Activated CD8-positive, alpha-beta T cell treated with anti-CD3 and anti-CD28 coated beads for 36 hours (primary cell): ENCODE results near the gene TCF12. TPM values are rescaled to one million over a fixed set of nuclear protein-coding genes. Genes with fewer than 3 reads are reported as not detected.

Source experiments
- ATAC-seq: fragments of 200-7000 bp; cut with Tn5 transposase; one replicate; pipeline ENCODE4 v1.10.0; 2021; ENCODE audit warnings: mild to moderate bottlenecking, moderate library complexity
- CTCF ChIA-PET: fragments of 350-600 bp; sonication (Branson Sonifier 250); formaldehyde crosslinking; loops from one replicate; lab custom pipeline; 2021; ENCODE audit warnings: antibody characterized with exemption; lab: Charles Lee
- POLR2A ChIA-PET: fragments of 350-600 bp; sonication (Branson Sonifier 250); formaldehyde crosslinking; loops from one replicate; lab custom pipeline; 2021; ENCODE audit warnings: antibody characterized with exemption; lab: Charles Lee
- DNase-seq: peaks from one replicate; pipeline ENCODE4 v3.0.0-alpha.2; 2020
- H3K27ac Mint-ChIP-seq: one replicate; pipeline ENCODE4 v1.8.0; 2021; ENCODE audit warnings: mild to moderate bottlenecking, mixed read lengths
- H3K27me3 Mint-ChIP-seq: one replicate; pipeline ENCODE4 v1.8.0; 2021; ENCODE audit warnings: mixed read lengths
- H3K36me3 Mint-ChIP-seq: one replicate; pipeline ENCODE4 v1.8.0; 2021; ENCODE audit warnings: low read depth, mixed read lengths
- H3K4me1 Mint-ChIP-seq: one replicate; pipeline ENCODE4 v1.8.0; 2021; ENCODE audit warnings: low read depth, mixed read lengths
- H3K4me3 Mint-ChIP-seq: one replicate; pipeline ENCODE4 v1.8.0; 2021; ENCODE audit warnings: mild to moderate bottlenecking, moderate library complexity, mixed read lengths
- H3K9me3 Mint-ChIP-seq: one replicate; pipeline ENCODE4 v1.8.0; 2021; ENCODE audit warnings: mixed read lengths
- intact Hi-C: fragments of 100-400 bp; cut with micrococcal nuclease; formaldehyde crosslinking; loops from one replicate; pipeline ENCODE4 v1.10.0; 2022
- total RNA-seq, 2 experiments: library from RNA; stranded (reverse); gene quantifications; one replicate each; pipeline ENCODE4 v1.2.3, GENCODE V29; 2021
- TF ChIP-seq, protein P1 (sequence below): fragments of 200-600 bp; IDR thresholded peaks from one replicate; pipeline ENCODE4 v1.8.0; 2022; ENCODE audit warnings: antibody characterized with exemption, mild to moderate bottlenecking

TCF12 gene
- total RNA-seq, 2 experiments from 2014 or later: 60.5 to 67.4 TPM

DNA sequence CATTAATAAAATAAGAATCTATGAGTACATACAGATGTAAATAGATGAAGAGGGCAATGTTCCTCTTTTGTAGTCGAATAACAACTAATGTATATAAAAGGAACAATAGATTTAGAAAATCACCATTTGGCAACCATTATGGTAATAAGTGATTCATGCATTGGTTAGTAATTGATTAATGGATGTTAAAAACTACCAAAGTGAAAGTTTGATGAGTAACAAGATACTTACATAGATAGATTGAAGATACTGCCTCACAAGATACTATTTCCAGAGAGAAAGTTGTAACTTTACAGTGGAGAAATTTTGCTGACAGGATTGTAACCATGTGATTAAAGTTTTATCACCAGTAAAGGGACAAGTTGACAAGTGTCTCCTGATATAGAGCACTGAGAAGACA lies 55.0 kb downstream of the TCF12 start:
- POLR2A ChIA-PET: no interaction called here
- Mint-ChIP-seq H3K27ac (no peak overlapping the region), H3K4me1 (peaks cover 43% of the 10 kb centered on the region)

DNA sequence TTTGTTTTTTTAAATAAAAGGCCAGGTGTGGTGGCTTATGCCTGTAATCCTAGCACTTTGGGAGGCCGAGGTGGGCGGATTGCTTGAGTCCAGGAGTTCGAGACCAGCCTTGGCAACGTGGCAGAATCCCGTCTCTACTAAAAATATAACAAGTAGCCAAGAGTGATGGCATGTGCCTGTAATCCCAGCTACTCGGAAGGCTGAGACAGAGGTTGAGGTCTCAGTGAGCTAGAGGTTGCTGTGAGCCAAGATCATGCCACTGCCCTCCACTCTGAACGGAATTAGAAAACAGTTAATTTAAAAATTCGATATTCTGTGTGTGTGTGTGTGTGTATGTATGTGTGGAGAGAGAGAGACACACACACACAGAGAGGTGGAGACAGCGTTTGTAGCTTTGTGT lies 58.8 kb downstream of the TCF12 start:
- no peak for DNase-seq
- ATAC-seq: no peak
- Mint-ChIP-seq H3K27me3 (no peaks in the 10 kb centered on the region), H3K4me1 (peaks cover 46% of the 10 kb centered on the region), H3K9me3 (no peaks in the 10 kb centered on the region), H3K4me3 (no peak overlapping the region), H3K27ac (no peak overlapping the region), H3K36me3 (peaks cover 3% of the 10 kb centered on the region)
- TF ChIP-seq, protein P1, sequence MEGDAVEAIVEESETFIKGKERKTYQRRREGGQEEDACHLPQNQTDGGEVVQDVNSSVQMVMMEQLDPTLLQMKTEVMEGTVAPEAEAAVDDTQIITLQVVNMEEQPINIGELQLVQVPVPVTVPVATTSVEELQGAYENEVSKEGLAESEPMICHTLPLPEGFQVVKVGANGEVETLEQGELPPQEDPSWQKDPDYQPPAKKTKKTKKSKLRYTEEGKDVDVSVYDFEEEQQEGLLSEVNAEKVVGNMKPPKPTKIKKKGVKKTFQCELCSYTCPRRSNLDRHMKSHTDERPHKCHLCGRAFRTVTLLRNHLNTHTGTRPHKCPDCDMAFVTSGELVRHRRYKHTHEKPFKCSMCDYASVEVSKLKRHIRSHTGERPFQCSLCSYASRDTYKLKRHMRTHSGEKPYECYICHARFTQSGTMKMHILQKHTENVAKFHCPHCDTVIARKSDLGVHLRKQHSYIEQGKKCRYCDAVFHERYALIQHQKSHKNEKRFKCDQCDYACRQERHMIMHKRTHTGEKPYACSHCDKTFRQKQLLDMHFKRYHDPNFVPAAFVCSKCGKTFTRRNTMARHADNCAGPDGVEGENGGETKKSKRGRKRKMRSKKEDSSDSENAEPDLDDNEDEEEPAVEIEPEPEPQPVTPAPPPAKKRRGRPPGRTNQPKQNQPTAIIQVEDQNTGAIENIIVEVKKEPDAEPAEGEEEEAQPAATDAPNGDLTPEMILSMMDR: no peak
- intact Hi-C loops: no loop called here
- POLR2A ChIA-PET: no interaction called here
- CTCF ChIA-PET: interaction anchor here (1.5 kb wide), 1 partner anchor 13 kb away, joined by 4 read pairs; no protein-coding TSS in a partner anchor

More for the DNA sequence above, 55.0 kb downstream of the TCF12 start:
- H3K4me3 Mint-ChIP-seq: no peak overlapping the region
- intact Hi-C loops: no loop called here
- H3K27me3 Mint-ChIP-seq: no peaks in the 10 kb centered on the region
- CTCF ChIA-PET: no interaction called here
- DNase-seq (no peak), ATAC-seq (no peak)
- H3K9me3 Mint-ChIP-seq: no peaks in the 10 kb centered on the region
- peaks cover 3% of the 10 kb centered on the region for H3K36me3 Mint-ChIP-seq
- TF ChIP-seq, protein P1: no peak

DNA sequence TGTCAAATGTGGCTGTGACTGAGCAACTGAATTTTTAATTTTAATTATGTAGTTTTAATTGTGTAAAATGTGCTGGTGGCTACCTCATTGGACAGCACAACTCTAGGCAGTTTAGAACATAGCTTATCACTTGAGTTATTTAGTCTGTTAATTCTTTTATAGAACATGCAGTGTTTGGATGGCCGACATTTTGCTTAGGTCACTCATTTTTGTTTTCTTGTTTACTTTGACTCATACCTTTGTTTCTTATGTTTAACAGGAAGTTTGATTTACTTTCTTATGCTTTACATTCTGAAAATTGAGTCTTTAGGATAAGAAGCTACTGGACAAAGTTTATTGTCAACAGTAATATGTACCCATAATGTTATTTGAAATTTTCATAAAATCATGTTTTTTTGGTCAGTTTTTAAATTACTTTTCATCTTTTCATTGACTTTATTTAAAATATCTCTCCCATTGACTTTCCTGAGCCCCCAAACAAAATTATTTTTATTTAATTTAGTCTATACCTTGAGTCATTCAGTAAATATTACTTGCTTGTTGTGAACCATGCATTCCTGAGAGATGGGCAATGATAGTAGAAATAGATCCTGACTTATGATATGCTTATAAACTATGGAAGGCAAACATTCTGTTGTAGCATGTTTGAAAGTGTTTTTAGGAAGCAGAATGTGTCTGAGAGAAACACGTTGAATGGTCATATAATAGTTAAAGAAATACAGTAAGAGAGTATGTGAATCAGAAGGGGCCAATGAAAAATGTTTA lies 60.6 kb downstream of the TCF12 start:
- TF ChIP-seq, protein P1: no peak
- peaks cover 3% of the 10 kb centered on the region for H3K36me3 Mint-ChIP-seq
- DNase-seq (no peak), ATAC-seq (no peak)
- ChIA-PET CTCF (interaction anchor here (1.0 kb wide), 1 partner anchor 15 kb away, joined by 3 read pairs; no protein-coding TSS in a partner anchor), POLR2A (interaction anchor here (0.7 kb wide), 2 partner anchors 49 to 59 kb away, joined by 3 read pairs; no protein-coding TSS in a partner anchor)
- intact Hi-C loops: no loop called here
- no peaks in the 10 kb centered on the region for H3K27me3 Mint-ChIP-seq
- no peak overlapping the region for H3K27ac Mint-ChIP-seq
- H3K4me3 Mint-ChIP-seq: no peak overlapping the region
- peaks cover 39% of the 10 kb centered on the region for H3K4me1 Mint-ChIP-seq
- no peaks in the 10 kb centered on the region for H3K9me3 Mint-ChIP-seq

DNA sequence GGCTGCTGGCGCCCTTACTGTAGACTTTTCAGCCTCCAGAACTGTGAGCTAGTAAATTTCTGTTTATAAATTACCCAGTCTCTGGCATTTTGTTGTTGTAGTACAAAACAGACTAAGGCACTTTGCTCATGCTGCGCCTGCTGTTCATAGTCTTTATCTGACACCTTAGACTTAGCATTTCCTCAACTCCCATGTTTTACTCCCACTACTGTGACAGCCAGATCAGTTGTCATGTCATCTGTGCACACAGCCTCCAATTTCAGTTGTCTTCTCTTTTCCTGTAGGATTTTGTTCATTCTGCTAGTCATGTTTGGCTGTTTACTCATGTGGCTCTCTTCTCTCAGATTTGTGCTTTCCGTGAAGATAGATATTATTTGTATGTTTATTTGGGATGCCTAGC lies 62.0 kb downstream of the TCF12 start:
- ATAC-seq (no peak), DNase-seq (no peak)
- Mint-ChIP-seq H3K27me3 (no peaks in the 10 kb centered on the region), H3K4me1 (peaks cover 51% of the 10 kb centered on the region), H3K27ac (no peak overlapping the region), H3K9me3 (no peaks in the 10 kb centered on the region), H3K36me3 (peaks cover 3% of the 10 kb centered on the region), H3K4me3 (no peak overlapping the region)
- intact Hi-C loops: loop anchor here (10.0 kb wide), 1 partner anchor 46 kb away; no protein-coding TSS in a partner anchor
- ChIA-PET CTCF (no interaction called here), POLR2A (no interaction called here)
- TF ChIP-seq, protein P1: no peak

DNA sequence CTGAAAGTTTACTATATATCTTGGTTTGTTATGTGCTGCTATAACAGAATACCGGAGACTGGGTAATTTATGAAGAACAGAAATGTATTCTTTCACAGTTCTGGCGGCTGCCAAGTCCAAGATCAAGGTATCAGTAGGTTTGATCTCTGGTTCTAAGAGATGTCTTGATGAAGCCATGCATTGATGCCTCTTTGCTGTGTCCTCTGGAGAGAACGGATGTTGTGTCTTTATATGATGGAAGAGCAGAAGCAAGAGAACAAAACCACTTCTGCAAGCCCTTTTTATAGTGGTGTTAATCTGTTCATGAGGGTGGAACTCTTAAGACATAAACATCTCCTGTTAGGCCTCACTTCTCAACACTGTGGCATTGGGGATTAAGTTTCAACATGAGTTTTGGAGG lies 62.7 kb downstream of the TCF12 start:
- CTCF ChIA-PET: no interaction called here
- ATAC-seq: no peak
- Mint-ChIP-seq H3K4me3 (no peak overlapping the region), H3K27me3 (no peaks in the 10 kb centered on the region), H3K9me3 (no peaks in the 10 kb centered on the region), H3K36me3 (no peaks in the 10 kb centered on the region), H3K4me1 (peaks cover 54% of the 10 kb centered on the region), H3K27ac (no peak overlapping the region)
- intact Hi-C loops: loop anchor here (10.0 kb wide), 1 partner anchor 46 kb away; no protein-coding TSS in a partner anchor
- DNase-seq: no peak
- TF ChIP-seq, protein P1: no peak
- POLR2A ChIA-PET: interaction anchor here (1.0 kb wide), 1 partner anchor 61 kb away, joined by 3 read pairs; no protein-coding TSS in a partner anchor
